22Rv1 (cell line): ENCODE measurements around the gene HEYL.

Source experiments
- CTCF ChIP-seq: fragments of 450-650 bp; IDR thresholded peaks from 2 replicates; pipeline ENCODE4 v1.5.1; 2017; ENCODE audit warnings: mild to moderate bottlenecking
- ZFX ChIP-seq: fragments of 450-650 bp; IDR thresholded peaks from 2 replicates; pipeline ENCODE4 v1.6.1; 2017; ENCODE audit warnings: antibody characterized with exemption, borderline replicate concordance

DNA sequence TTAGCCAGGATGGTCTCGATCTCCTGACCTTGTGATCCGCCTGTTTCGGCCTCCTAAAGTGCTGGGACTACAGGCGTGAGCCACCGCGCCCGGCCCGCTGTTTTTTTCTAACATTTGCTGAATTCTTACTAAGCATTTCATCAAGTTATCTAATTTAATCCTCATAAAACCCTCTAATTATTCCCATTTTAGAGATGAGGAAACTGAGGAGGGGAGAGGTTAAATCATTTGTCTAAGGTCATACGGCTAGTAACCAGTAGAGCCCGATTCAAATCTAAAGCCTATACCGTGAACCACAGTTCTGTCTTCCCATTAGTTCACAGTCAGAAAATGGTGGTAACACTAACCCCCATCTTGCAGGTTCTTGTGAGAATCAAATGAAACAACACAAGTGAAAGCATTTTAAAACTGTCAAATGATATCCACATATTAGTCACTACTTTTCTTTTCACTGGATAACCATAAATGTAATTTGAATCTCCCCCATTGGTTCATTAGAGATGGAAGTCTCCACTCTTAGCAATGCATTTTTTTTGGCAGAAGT is 10.6 kb downstream of the HEYL start:
- no peak for TF ChIP-seq CTCF
- no peak for TF ChIP-seq ZFX
